ENCODE data around the gene ALG11.

- TF ChIP-seq POLR2A (IDR thresholded peaks at IDR 0.05; ENCODE audit: borderline replicate concordance, extremely low read depth, insufficient read depth, insufficient read length) (no peak), ELF1 (IDR thresholded peaks at IDR 0.05; ENCODE audit: borderline replicate concordance, low read depth) (no peak), ATF3 (IDR thresholded peaks at IDR 0.05) (no peak), EZH2phosphoT487 (IDR thresholded peaks at IDR 0.05; ENCODE audit: borderline replicate concordance) (no peak), ZNF274 (IDR thresholded peaks at IDR 0.05; ENCODE audit: low read depth, low read length) (no peak), SIN3A (IDR thresholded peaks at IDR 0.05; ENCODE audit: low read depth) (no peak)
- TF ChIP-seq, protein P1, sequence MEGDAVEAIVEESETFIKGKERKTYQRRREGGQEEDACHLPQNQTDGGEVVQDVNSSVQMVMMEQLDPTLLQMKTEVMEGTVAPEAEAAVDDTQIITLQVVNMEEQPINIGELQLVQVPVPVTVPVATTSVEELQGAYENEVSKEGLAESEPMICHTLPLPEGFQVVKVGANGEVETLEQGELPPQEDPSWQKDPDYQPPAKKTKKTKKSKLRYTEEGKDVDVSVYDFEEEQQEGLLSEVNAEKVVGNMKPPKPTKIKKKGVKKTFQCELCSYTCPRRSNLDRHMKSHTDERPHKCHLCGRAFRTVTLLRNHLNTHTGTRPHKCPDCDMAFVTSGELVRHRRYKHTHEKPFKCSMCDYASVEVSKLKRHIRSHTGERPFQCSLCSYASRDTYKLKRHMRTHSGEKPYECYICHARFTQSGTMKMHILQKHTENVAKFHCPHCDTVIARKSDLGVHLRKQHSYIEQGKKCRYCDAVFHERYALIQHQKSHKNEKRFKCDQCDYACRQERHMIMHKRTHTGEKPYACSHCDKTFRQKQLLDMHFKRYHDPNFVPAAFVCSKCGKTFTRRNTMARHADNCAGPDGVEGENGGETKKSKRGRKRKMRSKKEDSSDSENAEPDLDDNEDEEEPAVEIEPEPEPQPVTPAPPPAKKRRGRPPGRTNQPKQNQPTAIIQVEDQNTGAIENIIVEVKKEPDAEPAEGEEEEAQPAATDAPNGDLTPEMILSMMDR (IDR thresholded peaks at IDR 0.05 in 2 of 3, conservative IDR thresholded peaks at IDR 0.05 in 1 of 3; ENCODE audit: borderline replicate concordance in 1 of 3, insufficient read depth in 1 of 3, low read depth in 2 of 3, low read length in 2 of 3) = no peak
Measured at GRCh38 chr13:52006523-52007245, 5.5 kb upstream of the ALG11 start.

All from HCT116 (cell line).